ENCODE measurements around the gene PMM1. TPM values are rescaled to one million over a fixed set of nuclear protein-coding genes. Genes with fewer than 3 reads are reported as not detected.

The PMM1 gene
- total and polyA plus RNA-seq, 2 donors (not counting 3 experiments of a cell fraction or from before 2014, with no cell fraction given) = 14.6 to 31.7 TPM

DNA sequence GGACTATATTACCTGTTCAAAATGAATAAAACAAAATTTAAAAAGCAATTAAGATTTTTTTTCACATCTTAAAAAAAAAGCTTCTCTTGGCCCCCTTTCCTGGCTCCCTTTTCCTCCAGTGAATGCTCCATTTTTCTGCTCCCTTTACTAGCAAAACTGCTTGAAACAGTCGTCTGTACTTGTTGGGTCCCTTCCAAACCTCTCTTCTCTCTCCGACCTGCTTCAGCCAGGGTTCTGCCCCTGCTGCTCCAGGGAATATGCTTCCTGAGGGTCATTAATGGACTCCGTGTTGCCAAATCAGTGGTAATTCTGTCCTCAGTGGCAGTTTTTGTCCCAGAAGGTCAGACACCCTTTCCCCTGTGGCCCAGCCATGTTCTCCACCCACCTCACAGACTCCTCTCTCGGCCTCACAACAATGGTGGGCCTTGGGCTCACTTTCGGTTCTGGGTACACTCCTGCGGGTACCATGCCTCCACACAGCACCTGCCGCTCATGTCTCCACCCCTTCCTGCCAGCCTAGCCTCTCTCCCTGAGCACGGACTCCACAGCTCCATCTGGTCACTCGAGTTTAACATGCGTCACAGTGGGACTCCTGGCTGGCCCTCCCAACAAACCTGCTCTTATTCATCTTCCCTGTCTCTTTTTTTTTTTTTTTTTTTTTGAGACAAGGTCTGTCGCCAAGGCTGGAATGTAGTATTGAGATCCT lies 37.6 kb downstream of the PMM1 start:
- Histone ChIP-seq H3K36me3 (ENCODE audit: control insufficient read depth in 2 of 2, extremely low read depth in 1 of 2, insufficient read depth in 2 of 2, low read length in 2 of 2) (no peaks in the 10 kb centered on the region), H2AFZ (ENCODE audit: low read depth, low read length) (no peak overlapping the region), H3K79me2 (ENCODE audit: control insufficient read depth, insufficient read depth, low read length) (no peaks in the 10 kb centered on the region), H3K9ac (replicated peaks; ENCODE audit: extremely low read depth, insufficient read depth, low read length) (no peak overlapping the region), H3K4me2 (ENCODE audit: insufficient read depth, low read length) (no peak overlapping the region), H3K9me1 (replicated peaks; ENCODE audit: control insufficient read depth, extremely low read depth, insufficient read depth, low read length) (no peaks in the 10 kb centered on the region), H4K20me1 (replicated peaks; ENCODE audit: control insufficient read depth, extremely low read depth, insufficient read depth, low read length) (no peaks in the 10 kb centered on the region), H3K27me3 (ENCODE audit: control insufficient read depth in 2 of 2, insufficient read depth in 2 of 2, low read length in 2 of 2) (no peaks in the 10 kb centered on the region), H3K9me3 (replicated peaks; ENCODE audit: control insufficient read depth, insufficient read depth, low read length) (no peaks in the 10 kb centered on the region), H3K4me3 (replicated peaks in 1 of 3; ENCODE audit: insufficient read depth in 1 of 3, low read depth in 1 of 3, low read length in 3 of 3) (no peak overlapping the region), H3K27ac (ENCODE audit: insufficient read depth, low read depth, low read length) (no peak overlapping the region), H3K4me1 (ENCODE audit: control insufficient read depth, extremely low read depth, insufficient read depth, low read length) (no peaks in the 10 kb centered on the region)
- FAIRE-seq (no peak), DNase-seq (ENCODE audit: low read depth, low spot score) (no peak)
- TF ChIP-seq FOS (IDR thresholded peaks at IDR 0.05; ENCODE audit: borderline replicate concordance, insufficient read depth, low read length) (no peak), EZH2 (IDR thresholded peaks at IDR 0.05; ENCODE audit: borderline replicate concordance, low read depth, low read length, severe bottlenecking) (no peak), POLR2A (IDR thresholded peaks at IDR 0.05; ENCODE audit: low read depth, low read length) (no peak), CTCF (IDR thresholded peaks at IDR 0.05; ENCODE audit: extremely low read depth in 1 of 2, insufficient read depth in 1 of 2, low read depth in 1 of 2, low read length in 2 of 2) (no peak)
- POLR2A ChIA-PET = no interaction called here
- BruUV-seq (replicated peaks) = no TSS peak
- CTCF ChIA-PET = interaction anchor here (0.7 to 2.3 kb wide), 2 partner anchors 8 to 19 kb away, joined by 3 to 11 read pairs; partner anchors contain the start of gene POLR3H
- dilution Hi-C loops (cut with MboI; ENCODE audit: extremely low pct_ligation_motif_present, low sequenced_read_pairs) (no loop called here), intact Hi-C loops (cut with micrococcal nuclease) (no loop called here)

- DNase-seq (ENCODE audit: low read depth, low spot score) = no peak
- H3K27me3 ChIP-seq (ENCODE audit: control insufficient read depth in 2 of 2, insufficient read depth in 2 of 2, low read length in 2 of 2) = no peaks in the 10 kb centered on the region
- no peaks in the 10 kb centered on the region for H3K36me3 ChIP-seq (ENCODE audit: control insufficient read depth in 2 of 2, extremely low read depth in 1 of 2, insufficient read depth in 2 of 2, low read length in 2 of 2)
- H3K9me3 ChIP-seq (replicated peaks; ENCODE audit: control insufficient read depth, insufficient read depth, low read length) = no peaks in the 10 kb centered on the region
- no peak for TF ChIP-seq GATA2 (IDR thresholded peaks at IDR 0.05; ENCODE audit: insufficient read depth, insufficient read length, low read depth, low read length)
- TF ChIP-seq MAX (IDR thresholded peaks at IDR 0.05; ENCODE audit: insufficient read depth, insufficient read length) = no peak
- no peak for TF ChIP-seq EZH2 (IDR thresholded peaks at IDR 0.05; ENCODE audit: borderline replicate concordance, low read depth, low read length, severe bottlenecking)
- TF ChIP-seq FOS (IDR thresholded peaks at IDR 0.05; ENCODE audit: borderline replicate concordance, insufficient read depth, low read length) = no peak
- TF ChIP-seq POLR2AphosphoS5 (IDR thresholded peaks at IDR 0.05; ENCODE audit: insufficient read depth, low read depth, low read length) = no peak
- no peak for TF ChIP-seq POLR2A (IDR thresholded peaks at IDR 0.05; ENCODE audit: low read depth, low read length)
- no peak for TF ChIP-seq JUN (IDR thresholded peaks at IDR 0.05; ENCODE audit: borderline replicate concordance, insufficient read depth, insufficient read length, low read depth)
- no peak for TF ChIP-seq MYC (IDR thresholded peaks at IDR 0.05; ENCODE audit: low read depth, low read length)
- no peak for TF ChIP-seq CTCF (IDR thresholded peaks at IDR 0.05; ENCODE audit: extremely low read depth in 1 of 2, insufficient read depth in 1 of 2, low read depth in 1 of 2, low read length in 2 of 2)
- H3K4me1 ChIP-seq (ENCODE audit: control insufficient read depth, extremely low read depth, insufficient read depth, low read length) = no peaks in the 10 kb centered on the region
- H3K9me1 ChIP-seq (replicated peaks; ENCODE audit: control insufficient read depth, extremely low read depth, insufficient read depth, low read length) = no peaks in the 10 kb centered on the region
- H3K79me2 ChIP-seq (ENCODE audit: control insufficient read depth, insufficient read depth, low read length) = no peaks in the 10 kb centered on the region
- intact Hi-C loops (cut with micrococcal nuclease) (no loop called here), dilution Hi-C loops (cut with MboI; ENCODE audit: extremely low pct_ligation_motif_present, low sequenced_read_pairs) (no loop called here)
- no peak overlapping the region for H3K27ac ChIP-seq (ENCODE audit: insufficient read depth, low read depth, low read length)
- no peak overlapping the region for H2AFZ ChIP-seq (ENCODE audit: low read depth, low read length)
- no TSS peak for BruUV-seq (replicated peaks)
- H4K20me1 ChIP-seq (replicated peaks; ENCODE audit: control insufficient read depth, extremely low read depth, insufficient read depth, low read length) = no peaks in the 10 kb centered on the region
- no peak overlapping the region for H3K4me3 ChIP-seq (replicated peaks in 1 of 3; ENCODE audit: insufficient read depth in 1 of 3, low read depth in 1 of 3, low read length in 3 of 3)
- H3K4me2 ChIP-seq (ENCODE audit: insufficient read depth, low read length) = no peak overlapping the region
- FAIRE-seq = no peak
- H3K9ac ChIP-seq (replicated peaks; ENCODE audit: extremely low read depth, insufficient read depth, low read length) = no peak overlapping the region
- ChIA-PET POLR2A (no interaction called here), CTCF (no interaction called here)
These were observed 38.6 kb downstream of the PMM1 start for GRCh38 chr22:41550952-41551491.

Measured in endothelial cell of umbilical vein (primary cell).